ENCODE measurements around the gene CPNE8.

GRCh38 chr12:38708466-38708865 is 196.9 kb downstream of the CPNE8 start:
- TF ChIP-seq CTCF (conservative IDR thresholded peaks at IDR 0.05 in 1 of 2, IDR thresholded peaks at IDR 0.05 in 1 of 2; ENCODE audit: extremely low read depth in 1 of 2, insufficient read depth in 1 of 2, low read depth in 1 of 2, low read length in 2 of 2) (no peak), EZH2 (IDR thresholded peaks at IDR 0.05; ENCODE audit: borderline replicate concordance, low read length) (no peak)
